Cerebellar cortex (tissue), 1 donor: ENCODE data around the gene MZF1.

ENCODE experiments used
- DNase-seq: peaks from one replicate; pipeline ENCODE4 v3.0.0-alpha.2; 2015; ENCODE audit warnings: low spot score

MZF1 gene

GRCh38 chr19:58569943-58570670, 3.0 kb downstream of the MZF1 start:
- DNase-seq, result no peak

GRCh38 chr19:58569191-58569942, 3.8 kb downstream of the MZF1 start:
- DNase-seq, result no peak

GRCh38 chr19:58568453-58569130, 4.5 kb downstream of the MZF1 start:
- no peak for DNase-seq

GRCh38 chr19:58566989-58567388, 6.1 kb downstream of the MZF1 start:
- DNase-seq, result no peak

- no peak for DNase-seq
Observed at GRCh38 chr19:58563823-58564222, 9.3 kb downstream of the MZF1 start.

- DNase-seq, result peak; percentile 67
Observed at GRCh38 chr19:58563034-58563573, 10.0 kb downstream of the MZF1 start.

GRCh38 chr19:58562122-58563033, 10.8 kb downstream of the MZF1 start:
- peak; percentile 52 for DNase-seq

- DNase-seq, result no peak
Observed at GRCh38 chr19:58561373-58562121, 11.6 kb downstream of the MZF1 start.

- DNase-seq, result no peak
Observed at GRCh38 chr19:58560921-58561320, 12.2 kb downstream of the MZF1 start.

GRCh38 chr19:58560007-58560887, 12.9 kb downstream of the MZF1 start:
- DNase-seq, result no peak

- DNase-seq, result peak; percentile 94
Observed at GRCh38 chr19:58559275-58560006, 13.7 kb downstream of the MZF1 start.

GRCh38 chr19:58558623-58559274, 14.4 kb downstream of the MZF1 start:
- peak; percentile 97 for DNase-seq

- no peak for DNase-seq
Observed at GRCh38 chr19:58558066-58558622, 15.0 kb downstream of the MZF1 start, which contains the start of gene UBE2M. TSS of gene UBE2M (minus strand) at chr19:58558611. CDS start at chr19:58558381, 230 bp downstream.

GRCh38 chr19:58557221-58558065, 15.7 kb downstream of the MZF1 start:
- no peak for DNase-seq

GRCh38 chr19:58556622-58557220, 16.4 kb downstream of the MZF1 start:
- no peak for DNase-seq

- no peak for DNase-seq
Observed at GRCh38 chr19:58555920-58556621, 17.1 kb downstream of the MZF1 start.
